Astrocyte (in vitro differentiated cells and primary cell): ENCODE measurements around the gene ADNP2.

Source experiments
- EZH2 ChIP-seq: IDR thresholded peaks from 2 replicates; pipeline ENCODE4 v1.6.1; 2012; ENCODE audit warnings: mild to moderate bottlenecking, low read length, inconsistent platforms; ENCODE audit not compliant: insufficient read depth
- TF ChIP-seq, protein P1 (sequence below): IDR thresholded peaks from 2 replicates; pipeline ENCODE4 v1.5.1; 2011; ENCODE audit warnings: low read depth, mild to moderate bottlenecking, inconsistent platforms, low read length, moderate library complexity; ENCODE audit not compliant: insufficient read depth

DNA sequence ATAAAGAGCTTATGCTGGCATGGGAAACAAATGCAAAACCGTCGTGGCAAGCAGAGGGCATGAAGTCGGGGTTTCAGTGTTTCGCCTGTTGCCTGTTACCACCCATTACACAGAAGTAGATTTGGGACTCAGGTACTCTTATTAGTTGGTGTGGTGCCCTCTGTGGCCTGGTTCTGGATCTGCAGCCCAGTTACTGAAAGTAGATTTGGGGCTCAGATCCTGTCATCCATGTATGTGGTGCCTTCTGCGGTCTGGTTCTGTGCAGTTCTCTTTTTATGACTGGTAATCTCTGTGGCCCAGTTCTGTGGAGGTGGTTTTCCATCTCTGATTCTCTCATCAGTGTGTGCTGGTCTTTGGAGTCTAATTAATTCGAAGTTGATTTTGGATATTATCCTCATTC is 45.2 kb downstream of the ADNP2 start:
- TF ChIP-seq, protein P1, sequence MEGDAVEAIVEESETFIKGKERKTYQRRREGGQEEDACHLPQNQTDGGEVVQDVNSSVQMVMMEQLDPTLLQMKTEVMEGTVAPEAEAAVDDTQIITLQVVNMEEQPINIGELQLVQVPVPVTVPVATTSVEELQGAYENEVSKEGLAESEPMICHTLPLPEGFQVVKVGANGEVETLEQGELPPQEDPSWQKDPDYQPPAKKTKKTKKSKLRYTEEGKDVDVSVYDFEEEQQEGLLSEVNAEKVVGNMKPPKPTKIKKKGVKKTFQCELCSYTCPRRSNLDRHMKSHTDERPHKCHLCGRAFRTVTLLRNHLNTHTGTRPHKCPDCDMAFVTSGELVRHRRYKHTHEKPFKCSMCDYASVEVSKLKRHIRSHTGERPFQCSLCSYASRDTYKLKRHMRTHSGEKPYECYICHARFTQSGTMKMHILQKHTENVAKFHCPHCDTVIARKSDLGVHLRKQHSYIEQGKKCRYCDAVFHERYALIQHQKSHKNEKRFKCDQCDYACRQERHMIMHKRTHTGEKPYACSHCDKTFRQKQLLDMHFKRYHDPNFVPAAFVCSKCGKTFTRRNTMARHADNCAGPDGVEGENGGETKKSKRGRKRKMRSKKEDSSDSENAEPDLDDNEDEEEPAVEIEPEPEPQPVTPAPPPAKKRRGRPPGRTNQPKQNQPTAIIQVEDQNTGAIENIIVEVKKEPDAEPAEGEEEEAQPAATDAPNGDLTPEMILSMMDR: peak; percentile 35
- no peak for TF ChIP-seq EZH2
